HT-29 (cell line): ENCODE results near the gene MEGF11. TPM values are rescaled to one million over a fixed set of nuclear protein-coding genes. Genes with fewer than 3 reads are reported as not detected.
A peak's percentile ranks its signal among the peaks of the same experiment; 100 is the strongest.
"Not testable (repeated sequence)": the region's sequence is repeated elsewhere in the genome, so short reads cannot be mapped to it uniquely, and the experiment has no call there.

Source experiments
- DNase-seq: peaks from one replicate; pipeline ENCODE4 v3.0.0-alpha.2; 2015; ENCODE audit warnings: low spot score
- total RNA-seq: library from RNA; depleted of rRNA; stranded (reverse); fragments of >200 nt; shearing (Covaris generic); gene quantifications from 2 replicates; pipeline ENCODE4 v1.2.3, GENCODE V29; 2014

The MEGF11 gene
- total RNA-seq, 1 experiment from 2014 or later: 0.51 TPM

- DNase-seq: no peak
Measured at GRCh38 chr15:66006986-66007385, 246.6 kb downstream of the MEGF11 start.

GRCh38 chr15:66004618-66005262 lies 248.8 kb downstream of the MEGF11 start:
- DNase-seq: peak; percentile 49

GRCh38 chr15:66003129-66003528 lies 250.4 kb downstream of the MEGF11 start:
- DNase-seq: not testable (repeated sequence)

GRCh38 chr15:66001717-66002426 lies 251.7 kb downstream of the MEGF11 start:
- DNase-seq: no peak

- no peak for DNase-seq
Measured at GRCh38 chr15:66001042-66001441, 252.5 kb downstream of the MEGF11 start.

GRCh38 chr15:65998486-65998885 lies 255.1 kb downstream of the MEGF11 start:
- DNase-seq: no peak

GRCh38 chr15:65996901-65997300 lies 256.6 kb downstream of the MEGF11 start:
- DNase-seq: no peak

- DNase-seq: no peak
Measured at GRCh38 chr15:65994832-65995231, 258.7 kb downstream of the MEGF11 start.

GRCh38 chr15:65993762-65994161 lies 259.8 kb downstream of the MEGF11 start:
- no peak for DNase-seq

GRCh38 chr15:65993236-65993635 lies 260.3 kb downstream of the MEGF11 start:
- no peak for DNase-seq

- no peak for DNase-seq
Measured at GRCh38 chr15:65991721-65992483, 261.6 kb downstream of the MEGF11 start.

GRCh38 chr15:65990298-65990981 lies 263.1 kb downstream of the MEGF11 start:
- DNase-seq: no peak

GRCh38 chr15:65987100-65987499 lies 266.4 kb downstream of the MEGF11 start:
- DNase-seq: no peak

- no peak for DNase-seq
Measured at GRCh38 chr15:65986416-65986815, 267.1 kb downstream of the MEGF11 start.

GRCh38 chr15:65985387-65985786 lies 268.2 kb downstream of the MEGF11 start:
- DNase-seq: no peak

- DNase-seq: no peak
Measured at GRCh38 chr15:65982627-65983322, 270.8 kb downstream of the MEGF11 start.

- DNase-seq: peak; percentile 51
Measured at GRCh38 chr15:65981837-65982626, 271.5 kb downstream of the MEGF11 start.

- peak; percentile 91 for DNase-seq
Measured at GRCh38 chr15:65980824-65981456, 272.6 kb downstream of the MEGF11 start.

- no peak for DNase-seq
Measured at GRCh38 chr15:65979837-65980236, 273.7 kb downstream of the MEGF11 start.

- DNase-seq: no peak
Measured at GRCh38 chr15:65979316-65979715, 274.2 kb downstream of the MEGF11 start.
